Endothelial cell of umbilical vein (primary cell): Measurements from ENCODE around the gene HOXD8. TPM values are rescaled to one million over a fixed set of nuclear protein-coding genes. Genes with fewer than 3 reads are reported as not detected.

ENCODE experiments used
- BruUV-seq: library from RNA; stranded (reverse); fragments of 400-500 nt; replicated peaks from 2 replicates; lab custom pipeline; 2021; lab: Mats Ljungman, UMichigan
- CTCF ChIA-PET: fragments of 300-600, 350-600 bp; sonication (Branson Sonifier 250); formaldehyde crosslinking; loops from one replicate; lab custom pipeline; 2021; ENCODE audit warnings: antibody characterized with exemption, inconsistent platforms; lab: Charles Lee
- POLR2A ChIA-PET: fragments of 300-600, 350-600 bp; sonication (Branson Sonifier 250); formaldehyde crosslinking; loops from one replicate; lab custom pipeline; 2021; ENCODE audit warnings: antibody characterized with exemption, inconsistent platforms; lab: Charles Lee
- DNase-seq: peaks from one replicate; pipeline ENCODE4 v3.0.0-alpha.2; 2011; ENCODE audit warnings: low read depth, low spot score
- FAIRE-seq: peaks from 2 replicates; lab custom pipeline; 2011; peaks lifted over from hg19 to GRCh38; lab: Jason Lieb, UNC
- H2AFZ ChIP-seq: 2 replicates; pipeline ENCODE4 v1.6.0; 2012; ENCODE audit warnings: low read depth, low read length, control low read depth, inconsistent platforms
- H3K27ac ChIP-seq: 2 replicates; pipeline ENCODE4 v1.5.1; 2011; ENCODE audit warnings: low read depth, mild to moderate bottlenecking, control low read depth, low read length, moderate library complexity; ENCODE audit not compliant: insufficient read depth
- H3K27me3 ChIP-seq, 2 experiments: 2 replicates each; pipeline versions ENCODE4 v1.6.0 to v1.6.1; 2011; ENCODE audit warnings: low read length in 2 of 2, mixed read lengths in 1 of 2; ENCODE audit not compliant: control insufficient read depth in 2 of 2, insufficient read depth in 2 of 2
- H3K36me3 ChIP-seq, 2 experiments: 2 replicates in 1 of 2; 3 replicates in 1 of 2; pipeline ENCODE4 v1.5.1; 2011; ENCODE audit warnings: low read length in 2 of 2, mild to moderate bottlenecking in 1 of 2, moderate library complexity in 1 of 2; ENCODE audit not compliant: control insufficient read depth in 2 of 2, insufficient read depth in 2 of 2; ENCODE audit errors: extremely low read depth in 1 of 2
- H3K4me1 ChIP-seq: 3 replicates; pipeline ENCODE4 v1.5.1; 2011; ENCODE audit warnings: mild to moderate bottlenecking, low read length; ENCODE audit not compliant: control insufficient read depth, insufficient read depth; ENCODE audit errors: extremely low read depth
- H3K4me2 ChIP-seq: 2 replicates; pipeline ENCODE4 v1.6.1; 2011; ENCODE audit warnings: low read length, control low read depth, mixed read lengths; ENCODE audit not compliant: insufficient read depth
- H3K4me3 ChIP-seq, 3 experiments: fragments of 200-600 bp in 1 of 3; sonication (generic), shearing (Covaris generic) in 1 of 3; replicated peaks in 1 of 3; 2 replicates each; pipeline ENCODE4 v1.5.1; 2011 to 2016; ENCODE audit warnings: control low read depth in 3 of 3, low read length in 3 of 3, mild to moderate bottlenecking in 2 of 3, inconsistent platforms in 1 of 3, low read depth in 1 of 3, moderate library complexity in 1 of 3; ENCODE audit not compliant: insufficient read depth in 1 of 3
- H3K79me2 ChIP-seq: 2 replicates; pipeline ENCODE4 v1.6.0; 2012; ENCODE audit warnings: low read length, inconsistent platforms; ENCODE audit not compliant: control insufficient read depth, insufficient read depth
- H3K9ac ChIP-seq: replicated peaks from 2 replicates; pipeline ENCODE3; 2011; ENCODE audit warnings: low read length, control low read depth; ENCODE audit not compliant: insufficient read depth; ENCODE audit errors: extremely low read depth
- H3K9me1 ChIP-seq: replicated peaks from 3 replicates; pipeline ENCODE4 v1.6.0; 2011; ENCODE audit warnings: mild to moderate bottlenecking, low read length; ENCODE audit not compliant: control insufficient read depth, insufficient read depth; ENCODE audit errors: extremely low read depth
- H3K9me3 ChIP-seq: replicated peaks from 2 replicates; pipeline ENCODE4 v1.5.1; 2012; ENCODE audit warnings: low read length, inconsistent platforms; ENCODE audit not compliant: control insufficient read depth, insufficient read depth
- H4K20me1 ChIP-seq: replicated peaks from 2 replicates; pipeline ENCODE3; 2011; ENCODE audit warnings: mild to moderate bottlenecking, low read length; ENCODE audit not compliant: control insufficient read depth, insufficient read depth; ENCODE audit errors: extremely low read depth
- EZH2 ChIP-seq: IDR thresholded peaks from 2 replicates; pipeline ENCODE4 v1.6.1; 2012; ENCODE audit warnings: borderline replicate concordance, low read depth, mild to moderate bottlenecking, moderate library complexity, low read length, inconsistent platforms; ENCODE audit not compliant: severe bottlenecking
- FOS ChIP-seq: IDR thresholded peaks from 2 replicates; pipeline ENCODE4 v1.6.1; 2011; ENCODE audit warnings: mild to moderate bottlenecking, low read length, moderate library complexity, borderline replicate concordance; ENCODE audit not compliant: insufficient read depth
- GATA2 ChIP-seq: IDR thresholded peaks from 2 replicates; pipeline ENCODE4 v1.7.0; 2011; ENCODE audit warnings: low read depth, mild to moderate bottlenecking, moderate library complexity, mixed read lengths, low read length; ENCODE audit not compliant: insufficient read length, insufficient read depth
- JUN ChIP-seq: IDR thresholded peaks from 2 replicates; pipeline ENCODE4 v1.6.1; 2011; ENCODE audit warnings: borderline replicate concordance, low read depth; ENCODE audit not compliant: insufficient read length, insufficient read depth
- MYC ChIP-seq: IDR thresholded peaks from one replicate; pipeline ENCODE4 v1.6.1; 2011; ENCODE audit warnings: mild to moderate bottlenecking, low read depth, low read length
- POLR2A ChIP-seq: IDR thresholded peaks from 2 replicates; pipeline ENCODE4 v1.6.1; 2012; ENCODE audit warnings: low read depth, mild to moderate bottlenecking, control low read depth, low read length
- POLR2AphosphoS5 ChIP-seq: IDR thresholded peaks from 2 replicates; pipeline ENCODE4 v1.6.1; 2012; ENCODE audit warnings: low read depth, mild to moderate bottlenecking, control low read depth, low read length, moderate library complexity; ENCODE audit not compliant: insufficient read depth
- dilution Hi-C: fragments of 300-500 bp; cut with MboI; formaldehyde crosslinking; loops from one replicate; pipeline ENCODE4 v1.15.0; 2019; ENCODE audit warnings: low sequenced_read_pairs; ENCODE audit not compliant: extremely low pct_ligation_motif_present
- intact Hi-C: fragments of 100-400 bp; cut with micrococcal nuclease; formaldehyde crosslinking; loops from one replicate; pipeline ENCODE4 v1.10.0; 2022
- polyA plus RNA-seq, 4 experiments: library from polyadenylated mRNA; depleted of rRNA in 3 of 4; stranded (reverse) in 3 of 4; unstranded in 1 of 4; fragments of >200 nt; gene quantifications; 2 replicates each; pipeline versions ENCODE4 v1.2.1 to v1.2.3, GENCODE V29; 2011 to 2012; ENCODE audit warnings: missing spikeins in 1 of 4
- total RNA-seq: library from RNA; stranded (reverse); gene quantifications from 2 replicates; pipeline ENCODE4 v1.2.3, GENCODE V29; 2021
- TF ChIP-seq, protein P1 (sequence below): IDR thresholded peaks from 2 replicates; pipeline ENCODE4 v1.6.1; 2011; ENCODE audit not compliant: insufficient read depth, insufficient read length
- TF ChIP-seq, protein P2 (sequence below), 2 donors: IDR thresholded peaks; 1 replicate in 1 of 2; 2 replicates in 1 of 2; pipeline ENCODE4 v1.5.1; 2011; ENCODE audit warnings: low read length in 2 of 2, mild to moderate bottlenecking in 2 of 2, moderate library complexity in 2 of 2, control low read depth in 1 of 2, inconsistent platforms in 1 of 2, low read depth in 1 of 2; ENCODE audit not compliant: insufficient read depth in 1 of 2; ENCODE audit errors: extremely low read depth in 1 of 2

The HOXD8 gene
- total and polyA plus RNA-seq, 2 donors (not counting 3 experiments of a cell fraction or from before 2014, with no cell fraction given): 6.4 to 15.6 TPM

GRCh38 chr2:176121190-176122051 lies 8.1 kb upstream of the HOXD8 start:
- Histone ChIP-seq H3K4me1 (peaks cover 15% of the 10 kb centered on the region), H4K20me1 (no peaks in the 10 kb centered on the region), H3K4me2 (no peak overlapping the region), H3K9me1 (no peaks in the 10 kb centered on the region), H3K4me3 (peak overlapping the region in 1 of 3 experiments; percentile 49), H3K9ac (no peak overlapping the region), H3K36me3 (no peaks in the 10 kb centered on the region), H2AFZ (no peak overlapping the region), H3K9me3 (no peaks in the 10 kb centered on the region), H3K79me2 (no peaks in the 10 kb centered on the region), H3K27me3 (peaks cover 50 to 62% of the 10 kb centered on the region in 2 experiments), H3K27ac (no peak overlapping the region)
- FAIRE-seq: no peak
- TF ChIP-seq EZH2 (peak; percentile 99), GATA2 (no peak)
- CTCF ChIA-PET: interaction anchor here (0.9 to 4.7 kb wide), 15 partner anchors 8 to 1041 kb away, joined by 3 to 28 read pairs (median 7); no protein-coding TSS in a partner anchor
- no peak for DNase-seq
- POLR2A ChIA-PET: interaction anchor here (0.7 kb wide), 2 partner anchors 516 to 953 kb away, joined by 3 read pairs; partner anchors contain the start of gene ATF2
- BruUV-seq: no TSS peak
- intact Hi-C loops (no loop called here), dilution Hi-C loops (no loop called here)

DNA sequence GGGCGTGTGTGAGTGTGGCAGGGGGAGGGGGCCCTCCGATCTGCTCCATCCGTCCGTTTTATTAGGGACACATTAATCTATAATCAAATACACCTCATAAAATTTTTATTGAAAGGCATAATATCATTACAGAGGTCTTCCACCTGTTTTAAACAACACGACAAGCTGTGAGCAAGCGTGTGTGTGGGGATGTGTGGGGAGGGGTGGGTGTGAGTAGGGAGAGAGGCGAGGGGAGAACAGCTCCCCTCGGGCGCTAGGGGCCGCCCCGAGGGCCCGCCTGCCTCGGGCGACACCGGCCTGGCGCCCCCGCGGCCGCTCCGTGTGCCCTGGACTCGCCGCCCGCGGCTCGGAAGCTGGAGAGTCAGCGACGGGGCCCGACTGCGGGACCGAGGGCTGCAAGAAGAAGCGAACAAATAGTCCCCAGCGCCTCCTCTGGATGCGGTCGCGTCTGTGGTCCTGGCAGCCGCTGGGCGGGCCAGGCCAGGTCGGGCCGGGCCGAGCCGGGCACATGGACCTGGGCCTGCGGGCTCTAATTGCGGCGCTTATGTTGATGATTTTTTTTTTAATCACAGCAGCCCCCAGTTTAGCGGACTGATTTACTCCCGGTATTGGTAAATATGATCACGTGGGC lies 7.3 kb upstream of the HOXD8 start:
- peaks cover 44 to 54% of the 10 kb centered on the region in 2 experiments for H3K27me3 ChIP-seq
- no peaks in the 10 kb centered on the region for H3K9me3 ChIP-seq
- H3K9ac ChIP-seq: peak overlapping the region; percentile 17
- intact Hi-C loops: no loop called here
- TF ChIP-seq FOS (no peak), EZH2 (peak; percentile 0), POLR2A (no peak), MYC (no peak), GATA2 (no peak), JUN (no peak), POLR2AphosphoS5 (no peak)
- TF ChIP-seq, protein P1, sequence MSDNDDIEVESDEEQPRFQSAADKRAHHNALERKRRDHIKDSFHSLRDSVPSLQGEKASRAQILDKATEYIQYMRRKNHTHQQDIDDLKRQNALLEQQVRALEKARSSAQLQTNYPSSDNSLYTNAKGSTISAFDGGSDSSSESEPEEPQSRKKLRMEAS: no peak
- TF ChIP-seq, protein P2, sequence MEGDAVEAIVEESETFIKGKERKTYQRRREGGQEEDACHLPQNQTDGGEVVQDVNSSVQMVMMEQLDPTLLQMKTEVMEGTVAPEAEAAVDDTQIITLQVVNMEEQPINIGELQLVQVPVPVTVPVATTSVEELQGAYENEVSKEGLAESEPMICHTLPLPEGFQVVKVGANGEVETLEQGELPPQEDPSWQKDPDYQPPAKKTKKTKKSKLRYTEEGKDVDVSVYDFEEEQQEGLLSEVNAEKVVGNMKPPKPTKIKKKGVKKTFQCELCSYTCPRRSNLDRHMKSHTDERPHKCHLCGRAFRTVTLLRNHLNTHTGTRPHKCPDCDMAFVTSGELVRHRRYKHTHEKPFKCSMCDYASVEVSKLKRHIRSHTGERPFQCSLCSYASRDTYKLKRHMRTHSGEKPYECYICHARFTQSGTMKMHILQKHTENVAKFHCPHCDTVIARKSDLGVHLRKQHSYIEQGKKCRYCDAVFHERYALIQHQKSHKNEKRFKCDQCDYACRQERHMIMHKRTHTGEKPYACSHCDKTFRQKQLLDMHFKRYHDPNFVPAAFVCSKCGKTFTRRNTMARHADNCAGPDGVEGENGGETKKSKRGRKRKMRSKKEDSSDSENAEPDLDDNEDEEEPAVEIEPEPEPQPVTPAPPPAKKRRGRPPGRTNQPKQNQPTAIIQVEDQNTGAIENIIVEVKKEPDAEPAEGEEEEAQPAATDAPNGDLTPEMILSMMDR (IDR thresholded peaks at IDR 0.05; ENCODE audit: extremely low read depth in 1 of 2, insufficient read depth in 1 of 2, low read depth in 1 of 2, low read length in 2 of 2): peak in 1 of 2 donors; percentile 9
- H3K27ac ChIP-seq: no peak overlapping the region
- no peaks in the 10 kb centered on the region for H4K20me1 ChIP-seq
- DNase-seq: no peak
- ChIA-PET POLR2A (interaction anchor here (1.1 kb wide), 1 partner anchor 1141 kb away, joined by 3 read pairs; no protein-coding TSS in a partner anchor), CTCF (interaction anchor here (0.9 to 4.7 kb wide), 14 partner anchors 9 to 1040 kb away, joined by 3 to 28 read pairs (median 8); no protein-coding TSS in a partner anchor)
- no TSS peak for BruUV-seq
- dilution Hi-C loops: no loop called here
- peak overlapping the region; percentile 49 to 77 (median 61) for H3K4me3 ChIP-seq
- peak; percentile 76 for FAIRE-seq
- H3K4me2 ChIP-seq: peak overlapping the region; percentile 80
- peak overlapping the region; percentile 89 for H2AFZ ChIP-seq
- no peaks in the 10 kb centered on the region for H3K36me3 ChIP-seq
- no peaks in the 10 kb centered on the region for H3K79me2 ChIP-seq
- peaks cover 12% of the 10 kb centered on the region for H3K4me1 ChIP-seq
- H3K9me1 ChIP-seq: no peaks in the 10 kb centered on the region
